Neural crest cell (in vitro differentiated cells): ENCODE measurements around the gene NMNAT2. TPM values are rescaled to one million over a fixed set of nuclear protein-coding genes. Genes with fewer than 3 reads are reported as not detected.

Source experiments
- DNase-seq: peaks from one replicate; pipeline ENCODE4 v3.0.0; 2021; ENCODE audit warnings: low read depth, mixed read lengths, low spot score
- H3K27ac Mint-ChIP-seq: one replicate; pipeline ENCODE4 v1.8.0; 2021; ENCODE audit warnings: mild to moderate bottlenecking, mixed read lengths; ENCODE audit not compliant: unreplicated experiment
- H3K27me3 Mint-ChIP-seq: 2 replicates; pipeline ENCODE4 v1.8.0; 2021; ENCODE audit warnings: low read depth, mild to moderate bottlenecking, mixed read lengths
- H3K36me3 Mint-ChIP-seq: 2 replicates; pipeline ENCODE4 v1.8.0; 2021; ENCODE audit warnings: low read depth, mild to moderate bottlenecking, mixed read lengths
- H3K4me1 Mint-ChIP-seq: 2 replicates; pipeline ENCODE4 v1.8.0; 2021; ENCODE audit warnings: mixed read lengths
- H3K4me3 Mint-ChIP-seq: one replicate; pipeline ENCODE4 v1.8.0; 2021; ENCODE audit warnings: mild to moderate bottlenecking, mixed read lengths
- H3K9me3 Mint-ChIP-seq: 2 replicates; pipeline ENCODE4 v1.8.0; 2021; ENCODE audit warnings: mixed read lengths
- CTCF ChIP-seq: fragments of 200-600 bp; sonication (generic); conservative IDR thresholded peaks from 2 replicates; pipeline ENCODE4 v1.5.0; 2021; ENCODE audit warnings: antibody characterized with exemption, mild to moderate bottlenecking
- total RNA-seq: library from RNA; stranded (reverse); gene quantifications from 2 replicates; pipeline ENCODE4 v1.2.1, GENCODE V29; 2021

NMNAT2 gene
- total RNA-seq, 1 donor from 2014 or later: 4.5 TPM

GRCh38 chr1:183379951-183380350 lies 38.2 kb downstream of the NMNAT2 start:
- Mint-ChIP-seq H3K9me3 (peaks cover 2% of the 10 kb centered on the region), H3K4me1 (no peaks in the 10 kb centered on the region), H3K27ac (no peak overlapping the region), H3K4me3 (no peak overlapping the region), H3K36me3 (no peaks in the 10 kb centered on the region), H3K27me3 (peaks cover 2% of the 10 kb centered on the region)
- no peak for TF ChIP-seq CTCF
- no peak for DNase-seq

GRCh38 chr1:183375381-183375780 lies 42.8 kb downstream of the NMNAT2 start:
- H3K36me3 Mint-ChIP-seq: no peaks in the 10 kb centered on the region
- TF ChIP-seq CTCF: no peak
- H3K27ac Mint-ChIP-seq: no peak overlapping the region
- no peaks in the 10 kb centered on the region for H3K27me3 Mint-ChIP-seq
- H3K9me3 Mint-ChIP-seq: no peaks in the 10 kb centered on the region
- H3K4me1 Mint-ChIP-seq: peaks cover under 1% of the 10 kb centered on the region
- DNase-seq: no peak
- H3K4me3 Mint-ChIP-seq: no peak overlapping the region

- TF ChIP-seq CTCF: no peak
- H3K36me3 Mint-ChIP-seq: no peaks in the 10 kb centered on the region
- H3K27me3 Mint-ChIP-seq: no peaks in the 10 kb centered on the region
- H3K27ac Mint-ChIP-seq: no peak overlapping the region
- no peak for DNase-seq
- peaks cover 4% of the 10 kb centered on the region for H3K4me1 Mint-ChIP-seq
- no peak overlapping the region for H3K4me3 Mint-ChIP-seq
- no peaks in the 10 kb centered on the region for H3K9me3 Mint-ChIP-seq
Observed at GRCh38 chr1:183374825-183375224, 43.4 kb downstream of the NMNAT2 start.

- Mint-ChIP-seq H3K36me3 (no peaks in the 10 kb centered on the region), H3K4me1 (peaks cover 22% of the 10 kb centered on the region), H3K4me3 (no peak overlapping the region), H3K27me3 (no peaks in the 10 kb centered on the region), H3K27ac (no peak overlapping the region), H3K9me3 (no peaks in the 10 kb centered on the region)
- TF ChIP-seq CTCF: no peak
- no peak for DNase-seq
Observed at GRCh38 chr1:183372586-183373230, 45.5 kb downstream of the NMNAT2 start.

GRCh38 chr1:183370399-183371058 lies 47.7 kb downstream of the NMNAT2 start:
- Mint-ChIP-seq H3K4me3 (no peak overlapping the region), H3K36me3 (no peaks in the 10 kb centered on the region), H3K27ac (no peak overlapping the region), H3K27me3 (no peaks in the 10 kb centered on the region), H3K4me1 (peaks cover 23% of the 10 kb centered on the region), H3K9me3 (no peaks in the 10 kb centered on the region)
- DNase-seq: no peak
- TF ChIP-seq CTCF: no peak
